Mesenchymal stem cell (in vitro differentiated cells and primary cell): Measurements from ENCODE around the gene RAB1A. TPM values are rescaled to one million over a fixed set of nuclear protein-coding genes. Genes with fewer than 3 reads are reported as not detected.
"Not testable (repeated sequence)": the region's sequence is repeated elsewhere in the genome, so short reads cannot be mapped to it uniquely, and the experiment has no call there.

Source experiments
- DNase-seq: peaks from one replicate; pipeline ENCODE4 v3.0.0-alpha.2; 2013
- H2AFZ ChIP-seq: one replicate; pipeline ENCODE4 v1.6.1; 2013; ENCODE audit warnings: low read depth, mild to moderate bottlenecking, control low read depth, inconsistent platforms, low read length, moderate library complexity
- H2AK5ac ChIP-seq: 2 replicates; pipeline ENCODE4 v1.6.1; 2013; ENCODE audit warnings: low read length, moderate library complexity, mild to moderate bottlenecking, inconsistent platforms; ENCODE audit not compliant: severe bottlenecking
- H2BK120ac ChIP-seq: one replicate; pipeline ENCODE4 v1.6.1; 2013; ENCODE audit warnings: low read depth, mild to moderate bottlenecking, inconsistent platforms, low read length, moderate library complexity
- H2BK12ac ChIP-seq, 2 experiments: one replicate each; pipeline ENCODE4 v1.6.1; 2013; ENCODE audit warnings: inconsistent platforms in 2 of 2, low read length in 2 of 2, mild to moderate bottlenecking in 2 of 2, moderate library complexity in 2 of 2, control low read depth in 1 of 2
- H2BK15ac ChIP-seq: one replicate; pipeline ENCODE4 v1.6.1; 2013; ENCODE audit warnings: mild to moderate bottlenecking, low read depth, inconsistent platforms; ENCODE audit not compliant: poor library complexity, severe bottlenecking
- H2BK5ac ChIP-seq: 2 replicates; pipeline ENCODE4 v1.6.1; 2013; ENCODE audit warnings: low read depth, mild to moderate bottlenecking, low read length, control low read depth, inconsistent platforms; ENCODE audit not compliant: poor library complexity, severe bottlenecking
- H3K14ac ChIP-seq, 2 experiments: one replicate each; pipeline ENCODE4 v1.6.1; 2013; ENCODE audit warnings: inconsistent platforms in 2 of 2, low read length in 2 of 2, control low read depth in 1 of 2, mild to moderate bottlenecking in 1 of 2, moderate library complexity in 1 of 2
- H3K18ac ChIP-seq, 2 experiments: one replicate each; pipeline ENCODE4 v1.6.1; 2013; ENCODE audit warnings: inconsistent platforms in 2 of 2, low read length in 2 of 2, control low read depth in 1 of 2, low read depth in 1 of 2, mild to moderate bottlenecking in 1 of 2
- H3K23ac ChIP-seq, 2 experiments: one replicate each; pipeline ENCODE4 v1.6.1; 2013; ENCODE audit warnings: inconsistent platforms in 2 of 2, low read length in 2 of 2, mild to moderate bottlenecking in 2 of 2, moderate library complexity in 2 of 2, control low read depth in 1 of 2
- H3K27ac ChIP-seq: 2 replicates; pipeline ENCODE4 v1.5.1; 2013; ENCODE audit warnings: mild to moderate bottlenecking, moderate library complexity, low read length, control low read depth, inconsistent platforms; ENCODE audit not compliant: poor library complexity, severe bottlenecking
- H3K27me3 ChIP-seq, 2 experiments: 2 replicates each; pipeline versions ENCODE4 v1.6.1 to v1.7.0; 2013; ENCODE audit warnings: low read length in 2 of 2, mild to moderate bottlenecking in 2 of 2, moderate library complexity in 2 of 2, control low read depth in 1 of 2, inconsistent platforms in 1 of 2; ENCODE audit not compliant: control insufficient read depth in 1 of 2, insufficient read depth in 1 of 2
- H3K36me3 ChIP-seq, 2 experiments: 2 replicates each; pipeline versions ENCODE4 v1.6.1 to v1.7.0; 2013; ENCODE audit warnings: low read length in 2 of 2, control low read depth in 1 of 2, inconsistent platforms in 1 of 2, low read depth in 1 of 2, mild to moderate bottlenecking in 1 of 2; ENCODE audit not compliant: insufficient read depth in 2 of 2, control insufficient read depth in 1 of 2
- H3K4ac ChIP-seq, 2 experiments: one replicate each; pipeline ENCODE4 v1.6.1; 2013; ENCODE audit warnings: inconsistent platforms in 2 of 2, low read length in 2 of 2, mild to moderate bottlenecking in 2 of 2, moderate library complexity in 2 of 2, control low read depth in 1 of 2, low read depth in 1 of 2
- H3K4me1 ChIP-seq: 2 replicates; pipeline ENCODE4 v1.6.1; 2013; ENCODE audit warnings: low read depth, low read length, control low read depth; ENCODE audit not compliant: control insufficient read depth, insufficient read depth
- H3K4me2 ChIP-seq: 2 replicates; pipeline ENCODE4 v1.6.1; 2013; ENCODE audit warnings: low read length, mild to moderate bottlenecking, inconsistent platforms; ENCODE audit not compliant: poor library complexity, severe bottlenecking
- H3K4me3 ChIP-seq, 2 experiments: 2 replicates each; pipeline versions ENCODE4 v1.5.1 to v1.7.0; 2013; ENCODE audit warnings: low read length in 2 of 2, mild to moderate bottlenecking in 2 of 2, control low read depth in 1 of 2, low read depth in 1 of 2; ENCODE audit not compliant: insufficient read depth in 1 of 2
- H3K79me1 ChIP-seq: replicated peaks from 2 replicates; pipeline ENCODE4 v1.6.1; 2013; ENCODE audit warnings: mild to moderate bottlenecking, control low read depth, low read length, inconsistent platforms; ENCODE audit not compliant: poor library complexity, severe bottlenecking
- H3K9ac ChIP-seq: 2 replicates; pipeline ENCODE4 v1.7.0; 2013; ENCODE audit warnings: mild to moderate bottlenecking, low read length, moderate library complexity
- H3K9me3 ChIP-seq: 2 replicates; pipeline ENCODE4 v1.7.0; 2013; ENCODE audit warnings: mild to moderate bottlenecking, low read length; ENCODE audit not compliant: control insufficient read depth
- H4K8ac ChIP-seq: one replicate; pipeline ENCODE4 v1.6.1; 2013; ENCODE audit warnings: inconsistent platforms, mild to moderate bottlenecking, low read length, moderate library complexity
- H4K91ac ChIP-seq: one replicate; pipeline ENCODE4 v1.6.1; 2013; ENCODE audit warnings: mild to moderate bottlenecking, low read length, inconsistent platforms
- WGBS: methylation state at CpG from one replicate; pipeline ENCODE4 v1.1.7; 2013; ENCODE audit warnings: mixed read lengths; 5-methylcytosine and 5-hydroxymethylcytosine counted together
- polyA plus RNA-seq, 2 experiments: library from polyadenylated mRNA; stranded (reverse); fragments of 200-250 nt; gene quantifications; one replicate each; pipeline ENCODE4 v1.2.3, GENCODE V29; 2013

Gene RAB1A
- polyA plus RNA-seq (2013, experiment 1 of 2), result 263 TPM
- 275 TPM for polyA plus RNA-seq (2013, experiment 2 of 2)

DNA sequence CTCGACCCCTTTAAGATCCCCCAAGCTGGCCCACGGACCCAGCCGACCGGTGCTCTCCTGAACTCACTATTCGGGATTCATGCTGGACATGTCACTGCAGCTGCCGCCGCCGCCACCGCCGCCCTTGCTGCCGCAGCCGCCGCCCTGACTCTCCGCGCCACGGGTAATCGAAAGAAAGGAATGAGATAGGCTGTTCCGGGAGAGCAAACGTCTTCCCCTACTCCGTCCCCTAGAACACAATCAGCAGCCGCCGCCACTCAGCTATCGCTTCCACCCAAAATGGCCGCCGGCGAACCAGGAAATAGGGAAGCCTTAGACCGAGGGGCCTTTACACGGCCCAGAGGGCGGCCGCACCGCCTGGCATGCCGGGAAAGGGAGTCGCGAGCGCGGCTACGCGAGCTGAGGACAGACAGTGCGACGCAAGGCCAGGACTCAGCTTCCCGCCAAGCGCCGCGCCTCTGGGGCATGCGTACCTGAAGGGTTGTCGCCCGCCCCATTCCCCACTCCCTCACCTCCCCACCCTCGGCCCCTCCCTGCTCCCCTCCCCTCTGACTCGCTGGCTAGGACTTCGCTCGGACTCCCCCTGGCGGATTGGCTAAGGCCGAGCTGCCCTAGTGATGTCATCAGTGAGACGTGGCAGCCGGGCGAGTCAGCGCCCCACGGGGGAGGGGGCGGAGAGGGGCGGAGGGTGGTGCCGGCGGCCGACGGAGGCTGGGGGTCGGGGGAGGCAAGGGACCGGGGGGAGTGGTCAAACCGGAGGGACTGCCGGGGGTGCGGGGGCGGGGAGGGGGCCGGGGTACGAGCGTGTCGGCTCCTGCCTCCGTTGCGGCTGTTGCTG, at the start of gene RAB1A:
Gene RAB1A (minus strand): TSS at position 281 of the 838 bp plus-strand sequence. CDS start 191 bp downstream, at position 90.
- peak within 1 kb of the TSS; percentile 94 to 98 for H3K4me3 ChIP-seq
- H3K36me3 ChIP-seq, result no peaks in the 10 kb centered on the region
- H2BK120ac ChIP-seq, result peak within 1 kb of the TSS; percentile 96
- DNase-seq, result peak; percentile 100
- H3K9ac ChIP-seq, result peak within 1 kb of the TSS; percentile 100
- H2AK5ac ChIP-seq, result peak within 1 kb of the TSS; percentile 46
- H3K27ac ChIP-seq, result peak within 1 kb of the TSS; percentile 84
- H3K4me1 ChIP-seq, result peaks cover 11% of the 10 kb centered on the region
- peak within 1 kb of the TSS; percentile 69 for H2AFZ ChIP-seq
- peak within 1 kb of the TSS; percentile 100 for H3K18ac ChIP-seq
- peak within 1 kb of the TSS; percentile 74 for H3K4me2 ChIP-seq
- H3K4ac ChIP-seq, result peak within 1 kb of the TSS; percentile 76 to 100
- H3K23ac ChIP-seq, result peak within 1 kb of the TSS in 1 of 2 experiments; percentile 100
- peak within 1 kb of the TSS; percentile 94 to 100 for H3K14ac ChIP-seq
- peak within 1 kb of the TSS; percentile 92 for H2BK5ac ChIP-seq
- no peaks in the 10 kb centered on the region for H3K9me3 ChIP-seq
- no peaks in the 10 kb centered on the region for H3K27me3 ChIP-seq
- peak within 1 kb of the TSS; percentile 98 for H4K8ac ChIP-seq
- peak within 1 kb of the TSS; percentile 100 for H4K91ac ChIP-seq
- peak within 1 kb of the TSS; percentile 100 for H2BK15ac ChIP-seq
- H2BK12ac ChIP-seq, result peak within 1 kb of the TSS; percentile 45 to 94
- WGBS, result under 1% methylated on average over 43 of the region's 76 CpGs
- peaks cover 3% of the 10 kb centered on the region for H3K79me1 ChIP-seq

DNA sequence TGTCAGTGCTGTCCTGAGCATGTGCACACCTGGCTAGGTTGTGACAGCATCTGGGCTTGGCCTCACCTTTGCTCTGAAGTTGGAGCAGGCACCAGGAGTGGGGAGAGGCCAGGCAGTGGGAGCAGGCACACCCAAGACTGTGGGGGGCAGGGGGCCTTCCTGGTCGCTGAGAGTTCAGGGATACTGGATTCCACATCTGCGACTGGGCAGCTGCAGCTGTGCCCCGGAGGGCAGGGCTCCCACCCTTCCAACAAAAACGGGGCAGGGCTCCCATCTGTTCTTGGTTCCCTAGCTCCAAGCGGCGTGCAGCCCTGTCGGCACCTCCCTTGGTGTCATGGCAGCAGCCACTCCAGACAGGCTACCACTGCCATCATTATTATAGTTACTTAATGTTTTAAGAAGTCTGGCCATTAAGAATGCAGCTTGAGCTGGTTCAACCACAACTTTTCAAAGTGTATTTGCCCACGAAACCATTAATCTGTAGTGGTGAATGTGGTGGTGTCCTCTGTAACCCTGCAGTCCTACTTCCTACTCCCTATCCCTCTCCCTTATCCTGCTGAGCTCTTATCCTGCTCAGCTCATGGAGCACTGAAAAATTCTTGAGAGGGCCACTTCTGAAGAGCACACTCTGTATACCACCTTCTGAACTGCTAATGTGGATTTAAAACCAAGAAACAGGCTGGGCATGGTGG, 48.0 kb upstream of the RAB1A start:
- H3K36me3 ChIP-seq, result no peaks in the 10 kb centered on the region
- peaks cover 0 to 6% of the 10 kb centered on the region in 2 experiments for H3K27me3 ChIP-seq
- peaks cover 5% of the 10 kb centered on the region for H3K4me1 ChIP-seq
- DNase-seq, result peak; percentile 6
- 75% methylated on average over 7 of the region's 8 CpGs for WGBS
- no peaks in the 10 kb centered on the region for H3K79me1 ChIP-seq
- H3K9ac ChIP-seq, result no peak overlapping the region
- H3K18ac ChIP-seq, result no peak overlapping the region
- H2BK12ac ChIP-seq, result no peak overlapping the region
- H3K14ac ChIP-seq, result no peak overlapping the region
- H3K4ac ChIP-seq, result no peak overlapping the region
- no peak overlapping the region for H2AK5ac ChIP-seq
- no peak overlapping the region for H4K8ac ChIP-seq
- no peak overlapping the region for H2AFZ ChIP-seq
- H2BK5ac ChIP-seq, result no peak overlapping the region
- H3K9me3 ChIP-seq, result no peaks in the 10 kb centered on the region
- H3K23ac ChIP-seq, result no peak overlapping the region
- H3K4me2 ChIP-seq, result no peak overlapping the region
- no peak overlapping the region for H3K4me3 ChIP-seq
- H2BK15ac ChIP-seq, result no peak overlapping the region
- no peak overlapping the region for H4K91ac ChIP-seq
- no peak overlapping the region for H3K27ac ChIP-seq
- no peak overlapping the region for H2BK120ac ChIP-seq

DNA sequence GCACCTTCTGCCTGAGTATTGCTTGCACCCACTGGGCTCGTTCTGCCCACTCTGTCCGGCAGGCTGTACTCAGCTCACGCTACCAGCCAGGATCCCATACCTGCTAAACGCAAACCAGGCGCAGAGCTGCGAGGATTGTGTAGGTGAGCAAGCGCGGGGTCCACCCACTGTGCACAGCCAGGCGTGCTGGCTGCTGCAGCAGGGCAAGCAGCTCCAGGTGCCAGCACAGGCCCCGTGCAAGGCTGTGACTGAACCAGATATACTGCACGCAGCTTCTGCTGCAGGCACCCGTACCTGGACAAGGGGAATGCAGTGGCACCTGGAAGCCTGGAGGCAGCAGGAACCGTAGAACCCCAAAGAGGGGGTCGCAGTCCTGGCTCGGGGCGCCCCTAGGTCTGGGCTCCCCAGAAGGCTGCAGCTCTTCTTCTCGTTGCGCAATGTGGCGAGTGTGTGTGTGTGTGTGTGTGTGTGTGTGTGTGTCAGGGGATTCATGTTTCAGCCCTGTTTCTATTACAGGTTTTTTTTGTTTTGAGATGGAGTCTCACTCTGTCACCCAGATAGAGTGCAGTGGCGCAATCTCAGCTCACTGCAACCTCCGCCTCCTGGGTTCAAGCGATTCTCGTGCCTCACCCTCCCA, 46.1 kb upstream of the RAB1A start:
- peak; percentile 18 for DNase-seq
- Histone ChIP-seq H3K4me1 (peaks cover 5% of the 10 kb centered on the region), H3K4me3 (no peak overlapping the region), H4K8ac (no peak overlapping the region), H3K9ac (no peak overlapping the region), H3K23ac (no peak overlapping the region), H3K4me2 (no peak overlapping the region), H2BK120ac (no peak overlapping the region), H3K4ac (no peak overlapping the region), H2AFZ (no peak overlapping the region), H3K79me1 (no peaks in the 10 kb centered on the region), H3K36me3 (no peaks in the 10 kb centered on the region), H2BK15ac (no peak overlapping the region), H2BK12ac (no peak overlapping the region), H2AK5ac (no peak overlapping the region), H3K18ac (no peak overlapping the region), H4K91ac (no peak overlapping the region), H3K27me3 (peaks cover 0 to 6% of the 10 kb centered on the region in 2 experiments), H2BK5ac (no peak overlapping the region), H3K9me3 (no peaks in the 10 kb centered on the region), H3K14ac (peak overlapping the region in 1 of 2 experiments; percentile 79), H3K27ac (no peak overlapping the region)
- WGBS, result 93% methylated on average over 23 of the region's 23 CpGs

DNA sequence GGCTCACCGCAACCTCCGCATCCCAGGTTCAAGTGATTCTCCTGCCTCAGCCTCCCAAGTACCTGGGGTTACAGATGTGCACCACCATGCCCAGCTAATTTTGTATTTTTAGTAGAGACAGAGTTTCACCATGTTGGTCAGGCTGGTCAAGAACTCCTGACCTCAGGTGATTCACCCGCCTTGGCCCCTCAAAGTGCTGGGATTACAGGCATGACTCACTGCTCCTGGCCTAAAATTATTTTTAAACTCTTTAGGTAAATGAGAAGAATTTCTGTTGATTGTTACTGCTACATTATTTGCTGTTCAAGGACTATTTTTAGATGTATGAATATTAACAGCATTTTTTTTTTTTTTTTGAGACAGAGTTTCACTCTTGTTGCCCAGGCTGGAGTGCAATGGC, 44.1 kb upstream of the RAB1A start:
- not testable (repeated sequence) for H3K18ac ChIP-seq, H4K8ac ChIP-seq, H3K27ac ChIP-seq, H2BK120ac ChIP-seq, H4K91ac ChIP-seq, H2BK12ac ChIP-seq, H3K4me2 ChIP-seq, H3K23ac ChIP-seq, H3K4ac ChIP-seq, H3K27me3 ChIP-seq, H2BK5ac ChIP-seq, H3K36me3 ChIP-seq, H3K9me3 ChIP-seq, H3K79me1 ChIP-seq, H3K4me3 ChIP-seq, H3K14ac ChIP-seq, H3K4me1 ChIP-seq, H2AK5ac ChIP-seq, H3K9ac ChIP-seq, H2BK15ac ChIP-seq, H2AFZ ChIP-seq, DNase-seq
- WGBS, result 96% methylated on average over 3 of the region's 3 CpGs
